GM18519 (cell line): ENCODE data around the gene HAUS8.
"Not testable (repeated sequence)": the region's sequence is repeated elsewhere in the genome, so short reads cannot be mapped to it uniquely, and the experiment has no call there.

Experiments
- ATAC-seq: cut with Tn5 transposase; IDR thresholded peaks from one replicate; pipeline ENCODE4 v1.9.1; 2021; ENCODE audit warnings: mild to moderate bottlenecking, moderate library complexity; ENCODE audit not compliant: unreplicated experiment, low FRiP score

The HAUS8 gene

GRCh38 chr19:17103177-17103576 is 27.9 kb upstream of the HAUS8 start:
- ATAC-seq, result no peak

- no peak for ATAC-seq
These were observed 26.7 kb upstream of the HAUS8 start for GRCh38 chr19:17101686-17102628.

GRCh38 chr19:17098326-17098725 is 23.1 kb upstream of the HAUS8 start:
- no peak for ATAC-seq

- no peak for ATAC-seq
These were observed 22.4 kb upstream of the HAUS8 start for GRCh38 chr19:17097593-17098126.

GRCh38 chr19:17095141-17095919 is 20.1 kb upstream of the HAUS8 start:
- ATAC-seq, result no peak

- not testable (repeated sequence) for ATAC-seq
These were observed 19.4 kb upstream of the HAUS8 start for GRCh38 chr19:17094694-17095093.

- ATAC-seq, result no peak
These were observed 17.4 kb upstream of the HAUS8 start for GRCh38 chr19:17092696-17093095.

- no peak for ATAC-seq
These were observed 16.6 kb upstream of the HAUS8 start for GRCh38 chr19:17091758-17092333.

GRCh38 chr19:17090583-17090982 is 15.3 kb upstream of the HAUS8 start:
- ATAC-seq, result no peak

- no peak for ATAC-seq
These were observed 13.3 kb upstream of the HAUS8 start for GRCh38 chr19:17088552-17088951.

GRCh38 chr19:17086834-17087233 is 11.6 kb upstream of the HAUS8 start:
- no peak for ATAC-seq

GRCh38 chr19:17086120-17086519 is 10.9 kb upstream of the HAUS8 start:
- ATAC-seq, result no peak

GRCh38 chr19:17081672-17082630 is 6.7 kb upstream of the HAUS8 start:
- ATAC-seq, result no peak

GRCh38 chr19:17080440-17080801 is 5.2 kb upstream of the HAUS8 start:
- no peak for ATAC-seq

GRCh38 chr19:17079710-17080439 is 4.6 kb upstream of the HAUS8 start:
- no peak for ATAC-seq

GRCh38 chr19:17078920-17079709 is 3.9 kb upstream of the HAUS8 start:
- ATAC-seq, result no peak

- no peak for ATAC-seq
These were observed 3.0 kb upstream of the HAUS8 start for GRCh38 chr19:17078036-17078919.
